CD8-positive, alpha-beta memory T cell (primary cell): Measurements from ENCODE around the gene GPER1. TPM values are rescaled to one million over a fixed set of nuclear protein-coding genes. Genes with fewer than 3 reads are reported as not detected.
"Not testable (repeated sequence)": the region's sequence is repeated elsewhere in the genome, so short reads cannot be mapped to it uniquely, and the experiment has no call there.

ENCODE experiments used
- CTCF ChIA-PET: fragments of 350-600 bp; sonication (Branson Sonifier 250); formaldehyde crosslinking; loops from one replicate; lab custom pipeline; 2021; ENCODE audit warnings: antibody characterized with exemption; lab: Charles Lee
- POLR2A ChIA-PET: fragments of 350-600 bp; sonication (Branson Sonifier 250); formaldehyde crosslinking; loops from one replicate; lab custom pipeline; 2021; ENCODE audit warnings: antibody characterized with exemption; lab: Charles Lee
- DNase-seq, 5 donors: peaks; one replicate each; pipeline versions ENCODE4 v3.0.0 to v3.0.0-alpha.2; 2020 to 2022; ENCODE audit warnings: mixed read lengths in 1 of 5
- H3K27ac ChIP-seq: one replicate; pipeline ENCODE4 v1.7.0; 2013; ENCODE audit warnings: low read depth, mild to moderate bottlenecking, low read length, moderate library complexity
- H3K27me3 ChIP-seq: 2 replicates; pipeline ENCODE4 v1.7.0; 2013; ENCODE audit warnings: low read length, mild to moderate bottlenecking; ENCODE audit not compliant: insufficient read depth, poor library complexity, severe bottlenecking
- H3K36me3 ChIP-seq: 2 replicates; pipeline ENCODE4 v1.7.0; 2013; ENCODE audit warnings: mild to moderate bottlenecking, low read length, moderate library complexity; ENCODE audit not compliant: insufficient read depth
- H3K4me1 ChIP-seq: 2 replicates; pipeline ENCODE4 v1.7.0; 2013; ENCODE audit warnings: mild to moderate bottlenecking, low read length, moderate library complexity; ENCODE audit not compliant: insufficient read depth
- H3K4me3 ChIP-seq: 2 replicates; pipeline ENCODE4 v1.7.0; 2013; ENCODE audit warnings: mild to moderate bottlenecking, low read length
- H3K9me3 ChIP-seq: 2 replicates; pipeline ENCODE4 v1.7.0; 2013; ENCODE audit warnings: mild to moderate bottlenecking, low read length
- H3K27ac Mint-ChIP-seq, 8 donors: one replicate each; pipeline ENCODE4 v1.8.0; 2020 to 2021; ENCODE audit warnings: mixed read lengths in 8 of 8, mild to moderate bottlenecking in 6 of 8, inconsistent platforms in 3 of 8, moderate library complexity in 3 of 8
- H3K27me3 Mint-ChIP-seq, 2 donors: one replicate each; pipeline ENCODE4 v1.8.0; 2020 to 2021; ENCODE audit warnings: mixed read lengths in 2 of 2, mild to moderate bottlenecking in 1 of 2, moderate library complexity in 1 of 2
- H3K36me3 Mint-ChIP-seq, 3 donors: one replicate each; pipeline ENCODE4 v1.8.0; 2020 to 2021; ENCODE audit warnings: mixed read lengths in 3 of 3, inconsistent platforms in 1 of 3, mild to moderate bottlenecking in 1 of 3
- H3K4me1 Mint-ChIP-seq, 3 donors: one replicate each; pipeline ENCODE4 v1.8.0; 2020 to 2021; ENCODE audit warnings: mixed read lengths in 3 of 3, inconsistent platforms in 1 of 3, mild to moderate bottlenecking in 1 of 3
- H3K4me3 Mint-ChIP-seq, 7 donors: one replicate each; pipeline ENCODE4 v1.8.0; 2020 to 2021; ENCODE audit warnings: mixed read lengths in 7 of 7, mild to moderate bottlenecking in 6 of 7, moderate library complexity in 4 of 7, inconsistent platforms in 2 of 7
- H3K9me3 Mint-ChIP-seq, 5 donors: one replicate each; pipeline ENCODE4 v1.8.0; 2020 to 2022; ENCODE audit warnings: mixed read lengths in 5 of 5, mild to moderate bottlenecking in 3 of 5, moderate library complexity in 2 of 5, inconsistent platforms in 1 of 5
- polyA plus RNA-seq: library from polyadenylated mRNA; unstranded; fragments of 300-500 nt; fragmentation: Illumina TruSeq; gene quantifications from one replicate; pipeline ENCODE4 v1.2.3, GENCODE V29; 2021
- total RNA-seq, 2 experiments: library from RNA; stranded (reverse); gene quantifications; one replicate each; pipeline ENCODE4 v1.2.3, GENCODE V29; 2021

The GPER1 gene
- total and polyA plus RNA-seq, 3 experiments from 2014 or later = 0.17 TPM; not detected in 2

GRCh38 chr7:1066242-1066588, 21.7 kb upstream of the GPER1 start:
- Histone ChIP-seq H3K27me3 (no peaks in the 10 kb centered on the region), H3K27ac (no peak overlapping the region), H3K4me3 (no peak overlapping the region), H3K4me1 (peaks cover 8% of the 10 kb centered on the region), H3K36me3 (no peaks in the 10 kb centered on the region), H3K9me3 (no peaks in the 10 kb centered on the region)
- no peak overlapping the region for H3K4me3 Mint-ChIP-seq
- H3K36me3 Mint-ChIP-seq = no peaks in the 10 kb centered on the region
- H3K9me3 Mint-ChIP-seq = no peaks in the 10 kb centered on the region
- POLR2A ChIA-PET = interaction anchor here (1.8 kb wide), 1 partner anchor 74 kb away, joined by 7 read pairs; no protein-coding TSS in a partner anchor
- no peaks in the 10 kb centered on the region for H3K27me3 Mint-ChIP-seq
- CTCF ChIA-PET = interaction anchor here (0.8 to 7.8 kb wide), 25 partner anchors 9 to 408 kb away, joined by 3 to 222 read pairs (median 7); partner anchors contain the start of genes COX19, CYP2W1 and GPR146
- no peak for DNase-seq
- no peak overlapping the region for H3K27ac Mint-ChIP-seq
- H3K4me1 Mint-ChIP-seq = peaks cover 2 to 8% (median 8%) of the 10 kb centered on the region in 3 donors

DNA sequence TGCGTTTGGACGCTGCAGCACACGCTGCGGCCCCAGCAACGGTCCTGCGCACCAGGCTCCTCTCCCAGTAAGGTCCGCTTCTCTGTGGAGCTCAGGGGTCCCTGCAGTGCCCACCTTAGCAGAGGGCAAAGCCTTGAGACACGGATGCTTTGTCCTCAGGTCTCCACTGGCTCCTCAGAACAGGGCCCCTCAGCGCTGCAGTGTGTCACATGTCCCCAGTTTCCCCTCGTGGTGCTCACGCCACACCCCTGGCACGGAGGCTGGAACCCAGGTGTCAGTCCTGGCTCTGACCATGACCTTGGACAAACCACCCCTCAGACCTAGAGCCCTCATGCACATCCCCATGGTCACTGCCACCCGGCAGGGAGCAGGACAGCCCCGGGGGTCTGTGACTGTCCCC, 19.9 kb upstream of the GPER1 start:
- H3K4me1 Mint-ChIP-seq = peaks cover 2 to 8% (median 8%) of the 10 kb centered on the region in 3 donors
- Histone ChIP-seq H3K4me3 (no peak overlapping the region), H3K4me1 (peaks cover 8% of the 10 kb centered on the region), H3K27me3 (no peaks in the 10 kb centered on the region), H3K27ac (no peak overlapping the region), H3K9me3 (no peaks in the 10 kb centered on the region), H3K36me3 (no peaks in the 10 kb centered on the region)
- H3K9me3 Mint-ChIP-seq = no peaks in the 10 kb centered on the region
- ChIA-PET CTCF (interaction anchor here (2.1 kb wide), 1 partner anchor 75 kb away, joined by 19 read pairs; no protein-coding TSS in a partner anchor), POLR2A (interaction anchor here (1.1 kb wide), 1 partner anchor 73 kb away, joined by 3 read pairs; no protein-coding TSS in a partner anchor)
- H3K27me3 Mint-ChIP-seq = no peaks in the 10 kb centered on the region
- no peaks in the 10 kb centered on the region for H3K36me3 Mint-ChIP-seq
- DNase-seq = no peak
- H3K27ac Mint-ChIP-seq = no peak overlapping the region
- no peak overlapping the region for H3K4me3 Mint-ChIP-seq

DNA sequence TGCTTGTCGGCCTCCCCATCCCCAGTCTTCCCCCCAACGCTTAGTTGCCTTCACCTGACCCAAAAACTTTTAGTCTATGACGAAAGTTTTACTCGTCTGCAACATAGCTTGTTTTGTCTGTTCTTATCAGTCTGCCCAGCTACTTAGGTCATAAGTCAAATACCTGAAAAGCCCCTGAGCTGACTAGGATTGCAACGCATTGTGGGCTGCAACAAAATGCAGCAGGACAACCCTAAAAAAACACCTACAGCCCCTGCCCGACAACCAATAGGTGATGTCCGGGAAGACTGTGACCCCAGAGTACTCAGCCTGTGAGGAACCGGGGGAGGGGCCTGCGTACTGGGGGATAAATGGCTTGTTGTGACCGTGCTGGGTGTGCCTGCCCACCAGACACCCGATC, 19.3 kb upstream of the GPER1 start:
- CTCF ChIA-PET = interaction anchor here (2.1 kb wide), 1 partner anchor 75 kb away, joined by 19 read pairs; no protein-coding TSS in a partner anchor

DNA sequence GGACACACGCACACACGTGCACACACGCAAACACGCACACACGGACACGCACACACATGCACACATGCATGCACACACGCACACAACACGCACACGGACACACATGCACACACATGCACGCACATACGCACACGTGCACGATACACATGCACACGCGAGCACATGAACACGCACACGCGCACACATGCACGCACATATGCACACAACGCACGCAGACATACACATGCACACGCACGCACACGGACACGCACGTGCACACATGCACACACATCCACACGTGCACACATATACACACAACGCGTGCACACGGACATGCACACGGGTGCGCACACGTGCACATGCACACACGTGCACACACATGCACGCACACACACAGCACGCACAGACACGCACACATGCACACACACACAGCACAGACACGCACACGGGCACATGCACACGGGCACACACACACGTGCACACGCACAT, 17.3 kb upstream of the GPER1 start:
- Mint-ChIP-seq H3K36me3 (no peaks in the 10 kb centered on the region), H3K4me1 (peaks cover 1 to 3% (median 2%) of the 10 kb centered on the region in 3 donors), H3K9me3 (no peaks in the 10 kb centered on the region), H3K4me3 (no peak overlapping the region), H3K27ac (no peak overlapping the region), H3K27me3 (no peaks in the 10 kb centered on the region)
- H3K4me1 ChIP-seq = peaks cover 2% of the 10 kb centered on the region
- H3K27ac ChIP-seq = no peak overlapping the region
- H3K4me3 ChIP-seq = no peak overlapping the region
- ChIA-PET POLR2A (no interaction called here), CTCF (interaction anchor here (2.9 kb wide), 1 partner anchor 77 kb away, joined by 14 read pairs; no protein-coding TSS in a partner anchor)
- no peaks in the 10 kb centered on the region for H3K27me3 ChIP-seq
- H3K36me3 ChIP-seq = no peaks in the 10 kb centered on the region
- DNase-seq = no peak
- no peaks in the 10 kb centered on the region for H3K9me3 ChIP-seq

More for the DNA sequence above, 19.3 kb upstream of the GPER1 start:
- Mint-ChIP-seq H3K27ac (no peak overlapping the region), H3K4me3 (no peak overlapping the region), H3K9me3 (no peaks in the 10 kb centered on the region), H3K27me3 (no peaks in the 10 kb centered on the region), H3K4me1 (peaks cover 2 to 8% (median 8%) of the 10 kb centered on the region in 3 donors), H3K36me3 (no peaks in the 10 kb centered on the region)
- H3K36me3 ChIP-seq = no peaks in the 10 kb centered on the region
- no peaks in the 10 kb centered on the region for H3K27me3 ChIP-seq
- POLR2A ChIA-PET = no interaction called here
- DNase-seq = no peak
- H3K4me3 ChIP-seq = no peak overlapping the region
- H3K9me3 ChIP-seq = no peaks in the 10 kb centered on the region
- H3K4me1 ChIP-seq = peaks cover 8% of the 10 kb centered on the region
- H3K27ac ChIP-seq = no peak overlapping the region

DNA sequence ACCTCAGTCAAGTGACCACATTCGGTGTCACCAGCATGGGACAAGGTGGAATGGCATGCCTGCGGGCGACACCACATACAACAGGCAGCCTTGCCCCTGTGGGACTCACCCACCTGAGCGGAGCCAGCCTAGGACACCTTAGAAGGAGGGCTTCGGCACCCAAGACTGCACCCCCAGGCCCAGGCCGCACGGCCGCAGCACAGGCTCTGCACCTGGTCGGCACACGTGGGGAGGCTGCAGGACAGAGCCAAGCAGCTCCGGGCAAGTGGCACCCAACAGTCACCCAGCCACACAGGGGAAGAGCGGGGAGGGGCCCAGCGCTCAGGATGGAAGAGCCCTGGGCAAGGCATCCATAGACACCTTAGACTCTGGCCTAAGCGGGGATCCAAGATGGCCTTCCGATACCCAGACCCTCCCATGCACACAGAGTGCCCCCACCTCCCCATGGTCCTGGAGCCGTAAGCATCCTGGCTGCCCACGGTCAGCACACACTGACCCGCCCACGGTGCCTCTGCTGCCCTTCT, 16.1 kb upstream of the GPER1 start:
- Histone ChIP-seq H3K4me1 (no peaks in the 10 kb centered on the region), H3K27me3 (no peaks in the 10 kb centered on the region), H3K9me3 (no peaks in the 10 kb centered on the region), H3K36me3 (no peaks in the 10 kb centered on the region), H3K27ac (no peak overlapping the region), H3K4me3 (no peak overlapping the region)
- Mint-ChIP-seq H3K27me3 (no peaks in the 10 kb centered on the region), H3K27ac (no peak overlapping the region), H3K9me3 (no peaks in the 10 kb centered on the region), H3K4me1 (no peaks in the 10 kb centered on the region), H3K36me3 (no peaks in the 10 kb centered on the region), H3K4me3 (no peak overlapping the region)
- ChIA-PET POLR2A (interaction anchor here (0.6 kb wide), 1 partner anchor 78 kb away, joined by 5 read pairs; no protein-coding TSS in a partner anchor), CTCF (interaction anchor here (2.9 kb wide), 1 partner anchor 78 kb away, joined by 14 read pairs; no protein-coding TSS in a partner anchor)
- DNase-seq = no peak

GRCh38 chr7:1073142-1073977, 14.6 kb upstream of the GPER1 start:
- Histone ChIP-seq H3K27ac (no peak overlapping the region), H3K36me3 (no peaks in the 10 kb centered on the region), H3K27me3 (no peaks in the 10 kb centered on the region), H3K4me3 (no peak overlapping the region), H3K4me1 (no peaks in the 10 kb centered on the region), H3K9me3 (no peaks in the 10 kb centered on the region)
- no peaks in the 10 kb centered on the region for H3K36me3 Mint-ChIP-seq
- no peaks in the 10 kb centered on the region for H3K4me1 Mint-ChIP-seq
- CTCF ChIA-PET = interaction anchor here (2.9 kb wide), 1 partner anchor 80 kb away, joined by 14 read pairs; no protein-coding TSS in a partner anchor
- POLR2A ChIA-PET = no interaction called here
- no peak for DNase-seq
- H3K4me3 Mint-ChIP-seq = no peak overlapping the region
- no peaks in the 10 kb centered on the region for H3K27me3 Mint-ChIP-seq
- peak overlapping the region in 1 of 8 donors; percentile 58 for H3K27ac Mint-ChIP-seq
- no peaks in the 10 kb centered on the region for H3K9me3 Mint-ChIP-seq

DNA sequence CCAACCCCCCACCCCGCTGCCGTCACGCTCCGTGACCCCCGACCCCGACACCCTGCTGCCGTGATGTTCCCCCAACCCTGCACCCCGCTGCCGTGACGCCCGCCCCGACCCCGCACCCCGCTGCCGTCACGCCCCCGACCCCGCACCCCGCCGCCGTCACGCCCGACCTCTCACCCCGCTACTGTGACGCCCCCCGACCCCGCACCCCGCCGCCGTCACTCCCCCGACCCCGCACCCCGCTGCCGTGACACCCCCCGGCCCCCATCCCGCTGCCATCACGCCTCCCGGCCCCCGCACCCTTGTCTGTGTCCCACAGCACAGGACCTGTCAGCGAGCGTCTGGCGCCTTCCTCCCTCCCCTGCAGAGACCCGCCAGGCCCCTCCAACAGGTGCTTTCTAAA, 13.9 kb upstream of the GPER1 start:
- H3K9me3 ChIP-seq, H3K36me3 Mint-ChIP-seq, H3K9me3 Mint-ChIP-seq, H3K27ac ChIP-seq, H3K4me1 ChIP-seq, H3K4me3 Mint-ChIP-seq, H3K27ac Mint-ChIP-seq, H3K27me3 Mint-ChIP-seq, POLR2A ChIA-PET, DNase-seq, H3K27me3 ChIP-seq, CTCF ChIA-PET, H3K4me3 ChIP-seq, H3K4me1 Mint-ChIP-seq, H3K36me3 ChIP-seq: not testable (repeated sequence)
